Retinal pigment epithelial cell (primary cell): ENCODE data around the gene TMOD3.

Source experiments
- DNase-seq: peaks from one replicate; pipeline ENCODE4 v3.0.0-alpha.2; 2010; ENCODE audit warnings: low read depth
- H3K4me3 ChIP-seq: 2 replicates; pipeline ENCODE4 v1.5.1; 2011; ENCODE audit warnings: mild to moderate bottlenecking, low read length, control low read depth, moderate library complexity
- CTCF ChIP-seq: conservative IDR thresholded peaks from 2 replicates; pipeline ENCODE4 v1.5.1; 2011; ENCODE audit warnings: low read depth, low read length, control low read depth, inconsistent platforms

The TMOD3 gene

GRCh38 chr15:51887887-51888592, 58.6 kb downstream of the TMOD3 start:
- no peak for DNase-seq
- no peak for TF ChIP-seq CTCF
- H3K4me3 ChIP-seq: no peak overlapping the region

GRCh38 chr15:51888593-51889195, 59.2 kb downstream of the TMOD3 start:
- no peak overlapping the region for H3K4me3 ChIP-seq
- DNase-seq: no peak
- TF ChIP-seq CTCF: peak; percentile 74

- no peak for TF ChIP-seq CTCF
- no peak overlapping the region for H3K4me3 ChIP-seq
- no peak for DNase-seq
Measured at GRCh38 chr15:51889486-51889885, 60.0 kb downstream of the TMOD3 start.

GRCh38 chr15:51904421-51904820, 75.0 kb downstream of the TMOD3 start:
- DNase-seq: no peak
- TF ChIP-seq CTCF: no peak
- no peak overlapping the region for H3K4me3 ChIP-seq

- H3K4me3 ChIP-seq: no peak overlapping the region
- TF ChIP-seq CTCF: no peak
- no peak for DNase-seq
Measured at GRCh38 chr15:51904931-51905330, 75.5 kb downstream of the TMOD3 start.

- no peak for TF ChIP-seq CTCF
- H3K4me3 ChIP-seq: no peak overlapping the region
- DNase-seq: no peak
Measured at GRCh38 chr15:51907136-51907862, 77.8 kb downstream of the TMOD3 start.
